ENCODE data around the gene KIAA1614.
"Not testable (repeated sequence)": the region's sequence is repeated elsewhere in the genome, so short reads cannot be mapped to it uniquely, and the experiment has no call there.

KIAA1614 gene

DNA sequence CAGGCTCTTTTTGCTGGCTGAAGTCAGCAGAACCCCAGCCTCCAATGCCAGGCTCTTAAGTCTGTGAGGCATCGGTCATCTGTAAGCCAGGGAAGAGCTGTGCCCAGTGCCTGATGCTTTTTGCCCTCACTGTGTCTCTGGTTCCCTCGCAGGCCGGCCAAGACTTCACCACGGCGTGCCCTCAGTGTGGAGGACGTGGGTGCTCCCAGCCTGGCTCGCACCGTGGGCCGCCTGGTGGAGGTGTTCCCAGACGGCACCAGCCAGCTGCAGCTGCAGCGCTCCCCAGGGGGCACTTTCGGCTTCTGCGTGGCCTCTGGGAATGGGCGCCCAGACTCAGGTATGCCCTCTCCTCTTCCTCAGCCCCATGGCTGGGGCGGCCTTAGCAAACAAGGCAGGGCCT lies 32.5 kb downstream of the KIAA1614 start:
- DNase-seq (ENCODE audit: low read depth, low spot score) = no peak

DNA sequence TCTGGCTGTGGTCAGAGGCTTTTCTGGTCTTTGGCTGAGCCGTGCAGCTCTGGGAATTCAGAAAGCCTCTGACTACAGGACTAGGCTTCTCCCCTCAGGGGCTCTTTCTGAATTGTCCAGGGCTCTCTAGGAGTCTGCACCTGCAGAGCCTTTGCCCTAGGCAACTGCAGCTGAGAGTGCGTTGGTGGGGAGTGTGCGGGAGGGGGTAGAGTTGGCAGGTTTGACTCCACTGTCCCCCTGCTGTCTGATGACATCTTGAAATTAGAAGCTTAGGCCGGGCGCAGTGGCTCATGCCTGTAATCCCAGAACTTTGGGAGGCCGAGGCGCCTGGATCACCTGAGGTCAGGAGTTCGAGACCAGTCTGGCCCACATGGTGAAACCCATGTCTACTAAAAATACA lies 32.9 kb downstream of the KIAA1614 start:
- DNase-seq (ENCODE audit: low read depth, low spot score) = no peak

DNA sequence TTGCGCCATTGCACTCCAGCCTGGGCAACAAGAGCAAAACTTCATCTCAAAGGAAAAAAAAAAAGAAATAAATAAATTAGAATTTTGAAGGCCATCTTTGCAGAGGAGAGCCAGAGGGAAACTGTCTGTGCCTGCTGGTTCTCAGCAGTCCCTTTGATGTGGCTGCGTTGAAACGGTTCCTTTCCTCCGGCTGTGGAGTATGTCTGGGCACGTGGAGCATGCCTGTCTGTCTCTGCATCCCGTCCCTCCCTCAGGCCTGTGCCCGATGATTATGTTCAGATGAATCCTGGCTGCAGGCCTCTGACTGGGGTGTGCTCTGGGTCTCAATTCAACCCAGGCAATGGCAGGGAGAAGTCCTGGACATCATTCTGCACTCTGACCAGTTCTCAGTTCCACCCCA lies 33.4 kb downstream of the KIAA1614 start:
- no peak for DNase-seq (ENCODE audit: low read depth, low spot score)

DNA sequence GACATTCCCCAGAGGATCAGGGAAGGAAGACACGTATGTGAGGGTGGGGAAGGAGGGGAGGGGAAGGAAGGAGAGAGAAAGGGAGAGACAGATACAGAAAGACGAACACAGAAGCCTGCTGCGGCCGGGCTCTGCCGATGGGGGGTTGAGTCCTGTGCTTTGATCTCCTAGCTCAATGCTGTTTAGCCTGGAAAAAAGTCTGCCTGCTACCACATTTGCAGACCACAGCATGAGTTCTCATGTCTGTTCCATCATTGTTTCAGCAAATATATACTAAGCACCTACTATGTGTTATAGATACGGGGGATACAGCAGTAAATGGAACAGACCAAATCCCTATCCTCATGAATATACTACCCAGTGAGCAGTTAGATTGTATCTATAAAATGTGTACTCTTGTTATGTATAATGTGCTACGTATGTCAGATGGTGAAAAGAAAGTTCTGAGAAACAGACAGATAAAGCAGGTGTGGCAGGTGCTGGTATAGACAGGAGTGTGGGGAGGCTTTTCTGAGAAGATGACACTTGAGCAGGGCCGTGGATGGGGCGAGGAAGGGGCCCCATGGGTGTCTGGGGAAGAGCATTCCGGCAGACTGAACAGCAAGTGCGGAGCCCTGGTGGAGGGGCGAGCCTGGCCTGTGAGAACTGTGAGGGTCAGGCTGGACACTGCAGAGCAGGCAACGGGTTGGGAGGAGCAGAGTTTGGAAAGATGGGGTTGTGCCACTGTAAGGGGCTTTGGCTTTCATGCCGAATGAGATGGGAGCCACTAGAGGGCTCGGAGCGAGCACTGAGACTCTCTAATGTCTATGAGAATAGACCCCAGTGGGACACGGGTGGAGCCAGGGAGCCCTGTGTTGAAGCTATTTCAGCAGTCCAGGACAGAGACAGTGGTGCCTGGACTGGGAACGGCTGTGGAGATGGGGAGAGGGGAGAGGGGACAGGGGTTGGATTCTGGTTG lies 34.1 kb downstream of the KIAA1614 start:
- DNase-seq (ENCODE audit: low read depth, low spot score) = no peak

DNA sequence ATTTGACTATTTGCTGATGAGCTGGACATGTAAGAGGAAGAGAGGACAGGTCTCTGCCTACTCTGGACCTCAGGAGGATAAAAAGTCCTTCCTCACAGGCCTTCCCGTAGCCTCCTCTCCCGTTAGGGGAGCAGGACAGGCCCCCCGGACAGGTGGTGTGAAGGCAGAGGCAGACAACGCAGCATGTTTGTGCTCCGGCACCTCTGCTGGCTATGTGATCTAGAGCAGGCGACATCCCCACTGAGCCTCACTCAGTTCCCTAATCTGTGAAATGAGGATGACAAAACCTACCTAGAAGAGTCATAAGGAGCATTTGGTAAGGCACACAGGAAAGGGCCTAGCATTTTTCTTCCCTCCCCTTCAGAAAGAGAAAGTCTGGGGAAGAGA lies 34.8 kb downstream of the KIAA1614 start:
- DNase-seq (ENCODE audit: low read depth, low spot score) = no peak

DNA sequence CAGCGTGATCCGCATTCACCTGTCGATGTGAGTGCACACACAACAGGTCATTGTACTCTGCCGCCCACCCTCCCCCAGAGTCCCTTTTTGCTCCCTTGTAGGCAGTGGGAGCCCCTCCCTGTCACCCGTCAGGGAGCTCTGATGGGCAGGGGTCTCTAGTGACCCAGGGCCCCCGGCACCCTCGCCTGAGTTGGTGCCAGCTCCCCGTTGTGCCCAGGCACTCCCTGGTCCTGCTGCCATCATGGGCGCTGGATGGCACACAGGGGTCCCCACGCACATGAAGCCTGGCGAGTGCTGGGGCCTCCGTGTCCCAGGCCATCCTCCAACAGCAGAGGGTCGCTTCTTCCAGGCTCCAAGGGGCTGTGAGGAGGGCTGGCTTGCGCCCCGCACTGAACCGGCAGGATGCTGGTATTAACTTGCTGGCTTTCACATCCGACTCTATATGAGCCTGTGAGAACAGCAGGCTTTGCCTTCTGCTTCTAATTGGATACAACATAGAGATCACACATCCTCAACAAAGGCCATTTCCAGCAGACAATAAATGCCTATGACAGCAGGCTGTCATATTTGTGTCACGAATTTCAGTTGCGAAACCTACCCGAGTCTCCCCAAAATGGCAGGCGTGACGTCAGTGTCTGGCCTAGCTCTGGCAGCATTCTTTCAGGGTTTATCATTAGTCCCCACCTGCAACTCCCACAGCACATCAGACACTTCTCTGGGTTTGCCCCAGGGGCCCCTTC lies 35.4 kb downstream of the KIAA1614 start:
- no peak for DNase-seq (ENCODE audit: low read depth, low spot score)

DNA sequence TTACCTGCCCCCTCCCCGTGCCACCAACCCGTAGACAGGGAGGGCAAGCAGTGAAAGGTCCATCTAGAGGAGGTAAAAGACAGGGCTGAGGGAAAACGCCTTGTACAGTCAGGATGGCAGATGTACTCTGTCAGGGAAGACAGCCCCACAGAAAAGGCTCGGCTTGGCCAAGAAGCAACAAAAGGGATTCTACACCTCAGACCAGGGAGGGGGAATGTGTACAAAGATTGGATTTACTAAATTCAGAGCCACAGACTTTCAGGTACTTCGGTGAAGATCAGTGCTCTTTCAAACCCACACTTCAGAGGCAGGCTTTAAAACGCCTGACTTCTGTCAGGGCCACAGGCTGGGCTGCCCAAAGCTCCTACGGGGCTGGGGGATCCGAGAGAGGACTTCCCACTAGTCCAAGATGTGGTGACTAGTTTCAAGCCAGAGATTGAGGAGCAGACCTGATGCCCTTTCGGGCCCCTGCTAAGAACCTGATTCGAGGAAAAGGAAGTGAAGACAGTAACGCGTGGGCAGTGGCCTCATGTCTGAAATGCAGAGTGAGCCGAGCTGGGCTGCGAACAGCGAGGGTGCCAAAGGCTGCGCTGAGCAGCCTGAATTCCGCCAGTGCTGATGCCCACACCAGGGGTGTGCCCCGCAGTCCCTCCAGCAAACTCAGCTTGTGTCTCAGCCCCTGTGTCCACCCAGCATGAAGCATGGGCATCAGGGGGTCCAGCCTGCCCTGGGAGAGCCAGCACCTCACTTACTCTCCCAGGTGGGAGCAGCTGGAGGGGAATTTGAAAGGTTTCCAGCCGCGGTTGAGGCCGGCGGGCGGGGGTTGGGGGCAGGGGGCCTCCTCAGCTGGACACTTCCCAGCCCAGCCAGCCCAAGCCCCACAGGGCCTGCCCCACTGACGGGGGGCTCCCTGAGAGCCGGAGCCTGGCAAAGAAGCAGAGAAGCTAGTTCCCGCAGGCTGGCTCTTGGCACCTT lies 36.2 kb downstream of the KIAA1614 start:
- no peak for DNase-seq (ENCODE audit: low read depth, low spot score)

DNA sequence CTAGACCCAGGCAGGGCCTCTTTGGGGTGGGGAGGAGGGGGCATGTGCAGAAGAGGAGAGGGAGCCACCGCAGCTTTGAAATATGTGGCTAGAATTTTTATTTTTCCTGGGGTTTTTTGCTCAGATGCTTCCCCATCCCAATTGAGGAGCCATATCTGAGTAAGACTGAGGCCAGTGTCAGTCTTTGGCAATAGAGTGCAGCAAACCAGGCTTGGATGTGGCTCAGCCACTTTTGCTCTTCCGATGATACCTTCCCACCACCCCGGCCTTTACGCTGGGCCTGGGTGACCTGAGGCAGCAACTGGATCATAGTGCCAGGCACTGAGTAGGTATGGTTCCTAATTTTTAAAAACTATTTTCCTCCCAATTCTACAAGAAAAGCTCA lies 36.9 kb downstream of the KIAA1614 start:
- no peak for DNase-seq (ENCODE audit: low read depth, low spot score)

DNA sequence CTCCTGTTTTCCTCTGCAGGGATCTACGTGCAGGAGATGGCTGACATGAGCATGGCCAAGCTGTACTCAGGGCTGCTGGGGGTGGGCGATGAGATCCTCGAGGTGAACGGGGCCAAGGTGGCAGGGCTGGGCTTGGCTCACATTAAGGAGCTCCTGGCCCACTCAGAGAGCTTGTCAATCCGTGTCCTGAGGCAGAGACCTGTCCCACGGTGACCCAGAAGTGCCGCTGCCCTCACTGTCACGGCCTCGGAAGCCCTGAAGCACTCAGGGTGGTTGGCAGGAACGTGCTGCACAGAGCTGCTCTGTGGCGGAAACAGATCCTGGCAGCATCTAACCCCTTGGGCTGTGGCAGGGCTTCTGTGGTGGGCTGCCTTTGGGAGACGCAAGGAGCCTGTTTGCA lies 37.6 kb downstream of the KIAA1614 start:
- DNase-seq (ENCODE audit: low read depth, low spot score) = no peak

DNA sequence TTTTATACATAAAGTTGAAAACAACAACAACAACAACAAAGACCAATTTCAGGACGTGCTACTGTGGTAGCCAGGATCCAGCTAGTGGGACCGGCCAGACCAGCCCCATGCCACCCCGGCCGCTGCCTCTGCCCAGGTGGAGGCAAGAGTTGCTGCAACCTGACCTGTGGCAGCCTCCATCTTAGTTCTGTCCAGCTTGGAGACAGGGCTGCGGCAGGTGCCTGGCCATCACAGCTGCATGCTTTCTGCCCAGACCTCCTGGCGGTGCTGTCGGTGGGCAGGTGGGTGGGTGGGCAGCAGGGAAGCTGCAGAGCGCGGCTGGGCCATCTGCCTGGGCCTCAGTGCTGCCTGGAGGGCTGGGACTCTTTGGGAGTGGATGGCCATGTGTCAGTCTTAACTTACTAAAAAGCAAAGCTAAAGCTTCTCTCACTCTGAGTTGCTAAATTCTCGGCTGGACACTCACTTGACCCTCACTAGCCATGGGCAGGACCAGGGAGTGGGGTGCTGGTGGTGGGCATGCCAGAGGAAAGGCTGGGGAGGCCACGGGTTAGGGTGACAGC lies 38.6 kb downstream of the KIAA1614 start:
- DNase-seq (ENCODE audit: low read depth, low spot score) = no peak

DNA sequence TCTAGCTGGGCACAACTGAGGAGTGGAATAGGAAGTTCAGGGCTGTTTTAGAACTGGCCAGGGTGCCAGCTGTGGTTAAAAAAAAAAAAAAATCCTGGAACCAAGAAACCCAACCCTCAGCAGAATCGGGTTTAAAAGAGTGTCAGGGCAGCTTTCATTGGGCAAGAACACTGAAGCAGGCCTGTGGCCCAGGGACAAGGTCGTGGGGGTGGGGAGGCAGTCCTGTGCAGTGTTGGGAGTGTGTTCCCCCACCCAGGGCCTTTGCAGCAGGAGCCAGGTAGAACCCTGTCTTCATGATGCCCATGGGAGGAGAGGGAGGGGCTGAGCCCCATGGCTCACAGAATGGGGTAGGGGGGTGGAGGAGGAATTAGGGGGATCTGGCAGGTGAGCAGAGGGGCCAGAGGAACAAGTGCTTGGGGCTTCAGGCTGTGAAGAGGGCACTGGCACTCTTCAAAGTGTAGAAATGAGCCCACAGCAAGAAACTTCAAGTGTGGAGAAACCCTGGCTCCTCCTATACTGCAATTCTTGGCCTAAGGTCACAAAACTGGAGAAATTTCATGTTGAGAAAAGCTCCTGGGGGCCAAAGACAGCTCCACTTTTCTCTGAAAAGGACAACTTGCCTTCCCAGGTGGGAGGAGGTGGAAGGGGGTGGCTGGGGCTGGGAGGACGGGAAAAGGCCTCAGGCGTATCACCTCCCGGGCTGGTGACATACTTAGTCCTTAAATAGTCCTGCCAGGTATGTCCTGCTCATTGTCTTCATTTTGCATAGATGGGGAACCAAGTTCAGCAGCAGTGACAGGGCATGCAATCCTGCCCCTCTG lies 39.3 kb downstream of the KIAA1614 start:
- DNase-seq (ENCODE audit: low read depth, low spot score) = no peak

DNA sequence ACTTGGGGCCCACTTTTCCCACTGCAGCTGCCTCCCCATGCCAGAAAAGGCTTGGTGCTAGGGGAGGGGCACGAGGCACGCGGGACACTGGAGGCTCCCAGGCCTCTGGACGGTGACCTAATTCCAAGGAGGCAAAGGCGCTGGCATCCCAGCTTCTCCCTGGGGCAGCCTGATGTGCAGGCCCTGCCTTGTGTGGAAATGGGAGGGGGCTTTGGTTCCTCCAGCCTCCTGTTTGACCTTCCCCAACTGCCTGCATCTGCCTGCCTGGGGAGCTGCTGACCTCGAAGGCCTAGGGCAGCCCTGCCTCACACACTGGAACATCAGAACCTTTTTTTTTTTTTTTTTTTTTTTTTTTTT lies 39.9 kb downstream of the KIAA1614 start:
- DNase-seq (ENCODE audit: low read depth, low spot score) = no peak

DNA sequence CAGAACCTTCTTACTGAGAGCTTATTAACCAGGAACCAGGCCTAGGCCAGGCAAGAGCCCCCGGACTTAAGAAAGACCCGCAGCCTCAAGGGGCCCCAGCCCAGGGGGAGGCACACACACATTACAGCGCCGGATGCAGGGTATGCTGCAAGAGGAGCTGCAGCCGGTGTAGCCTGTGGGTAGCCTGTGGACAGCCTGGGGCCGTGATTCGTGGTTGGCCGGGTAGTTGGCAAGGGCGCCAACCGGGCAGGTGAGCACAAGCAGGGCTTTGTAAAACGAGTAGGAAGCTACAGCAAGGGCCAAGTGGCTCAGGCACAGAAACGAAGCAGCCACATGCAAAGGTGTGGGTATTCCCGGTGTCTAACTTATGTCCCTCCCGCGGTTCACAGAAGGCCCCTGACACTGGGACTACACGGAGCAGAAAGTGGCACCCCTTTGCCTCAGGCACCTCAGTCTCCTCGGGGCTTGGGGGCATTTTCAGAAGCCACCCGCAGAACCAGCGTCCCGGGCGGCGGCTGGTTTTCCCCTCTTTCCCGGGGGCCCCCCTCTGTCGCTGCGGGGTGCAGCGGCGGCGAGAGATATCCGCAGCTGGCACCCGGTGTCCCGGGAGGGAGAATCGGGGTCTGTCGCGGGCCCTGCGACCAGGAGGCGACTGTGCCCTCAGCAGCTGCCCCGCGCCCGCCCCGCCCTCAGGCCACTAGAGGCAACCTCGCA lies 40.8 kb downstream of the KIAA1614 start:
- no peak for DNase-seq (ENCODE audit: low read depth, low spot score)

DNA sequence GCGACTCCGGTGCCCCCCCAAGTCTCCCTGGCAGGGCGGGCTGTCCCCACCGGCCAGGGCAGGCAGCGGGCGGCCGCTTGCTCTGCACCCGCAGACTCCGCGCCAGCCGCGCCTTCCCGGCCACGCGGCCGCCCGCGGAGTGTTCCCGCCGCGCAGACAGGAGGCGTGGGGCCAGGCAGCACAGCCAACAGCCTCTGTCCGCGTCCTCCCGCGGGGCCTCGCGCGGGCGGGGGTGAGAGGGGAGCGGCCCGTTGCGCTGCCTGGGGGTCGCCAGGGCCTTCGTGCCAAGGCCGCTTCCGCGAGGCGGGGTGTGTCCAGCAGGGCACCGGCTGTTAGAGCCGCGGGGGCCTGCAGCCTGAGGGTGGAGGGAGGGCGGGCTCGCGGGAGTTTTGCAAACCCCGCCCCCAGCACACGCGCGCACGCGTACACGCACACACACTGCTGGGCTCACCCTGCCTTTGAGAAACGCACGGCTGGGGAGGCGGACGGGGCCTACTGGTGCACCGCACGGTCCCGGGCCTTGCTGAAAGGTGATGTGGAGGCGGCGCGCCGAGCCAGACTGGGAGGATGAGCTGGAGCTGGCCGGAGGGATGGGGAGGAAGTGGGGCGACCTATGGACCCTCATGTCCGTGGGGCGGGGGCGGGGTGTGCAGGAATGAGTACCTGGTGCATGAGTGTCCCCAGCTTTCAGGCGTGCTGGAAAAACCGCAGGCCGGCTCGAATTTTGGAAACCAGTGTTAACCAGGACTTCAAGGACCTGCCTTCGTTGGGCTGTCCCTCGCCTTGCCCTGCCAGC lies 41.5 kb downstream of the KIAA1614 start:
- DNase-seq (ENCODE audit: low read depth, low spot score) = no peak

DNA sequence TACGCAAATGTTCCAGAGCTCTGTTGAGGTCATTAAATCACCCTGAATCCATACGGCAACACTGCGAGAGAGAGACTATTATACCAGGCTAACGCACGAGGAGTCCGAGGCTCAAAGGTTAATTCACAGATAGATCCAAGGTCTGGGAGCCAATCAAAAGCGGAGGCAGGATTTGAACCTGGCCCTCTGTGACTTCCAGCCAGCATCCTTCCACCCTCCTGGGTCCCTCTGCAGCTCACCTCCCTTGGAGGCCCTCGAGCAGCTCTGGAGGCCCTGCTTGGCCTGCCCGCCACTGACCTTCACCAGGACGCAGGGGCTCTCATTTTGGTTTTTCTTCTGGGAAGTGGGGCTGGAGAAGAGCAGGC lies 42.1 kb downstream of the KIAA1614 start:
- no peak for DNase-seq (ENCODE audit: low read depth, low spot score)

DNA sequence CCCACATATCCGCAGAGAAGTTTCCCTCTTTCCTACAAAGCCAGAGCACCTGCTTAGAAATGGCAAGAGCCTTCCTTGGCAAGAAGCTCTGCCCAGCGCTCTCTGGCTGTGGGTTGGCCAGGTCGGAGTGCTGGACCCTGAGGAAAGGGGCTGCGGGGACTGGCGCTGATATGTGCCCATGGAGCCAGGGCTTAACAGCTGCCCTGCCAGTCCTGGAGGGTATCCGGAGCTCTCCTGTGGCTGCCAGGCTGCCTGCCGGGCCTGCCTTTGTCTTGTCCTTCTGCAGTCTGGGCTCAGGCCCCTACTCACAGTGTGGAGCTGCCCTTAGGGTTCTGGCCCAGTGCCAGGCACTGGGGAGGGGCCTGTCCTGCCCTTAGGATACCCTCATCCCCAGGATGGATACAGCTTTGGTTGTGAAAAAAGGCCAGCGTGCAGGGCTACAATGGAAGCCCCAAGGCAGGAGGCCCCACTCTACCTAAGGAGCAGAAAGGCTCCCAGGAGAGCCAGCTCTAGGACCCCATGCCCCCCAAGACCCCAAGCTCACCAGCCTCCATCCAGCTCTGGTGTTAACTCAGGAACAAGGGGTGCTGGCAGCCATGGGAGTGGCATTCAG lies 43.4 kb downstream of the KIAA1614 start:
- no peak for DNase-seq (ENCODE audit: low read depth, low spot score)

DNA sequence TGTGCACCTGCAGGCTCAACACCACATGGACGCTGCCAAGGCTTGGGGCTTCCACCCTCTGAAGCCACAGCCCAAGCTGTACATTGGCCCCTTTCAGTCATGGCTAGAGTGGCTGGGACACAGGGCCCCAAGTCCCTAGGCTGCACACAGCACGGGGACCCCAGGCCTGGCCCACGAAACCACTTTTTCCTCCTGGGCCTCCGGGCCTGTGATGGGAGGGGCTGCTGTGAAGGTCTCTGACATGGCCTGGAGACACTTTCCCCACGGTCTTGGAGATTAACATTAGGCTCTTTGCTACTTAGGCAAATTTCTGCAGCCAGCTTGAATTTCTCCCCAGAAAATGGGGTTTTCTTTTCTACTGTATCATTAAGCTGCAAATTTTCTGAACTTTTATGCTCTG lies 46.9 kb downstream of the KIAA1614 start:
- DNase-seq (ENCODE audit: low read depth, low spot score) = not testable (repeated sequence)

DNA sequence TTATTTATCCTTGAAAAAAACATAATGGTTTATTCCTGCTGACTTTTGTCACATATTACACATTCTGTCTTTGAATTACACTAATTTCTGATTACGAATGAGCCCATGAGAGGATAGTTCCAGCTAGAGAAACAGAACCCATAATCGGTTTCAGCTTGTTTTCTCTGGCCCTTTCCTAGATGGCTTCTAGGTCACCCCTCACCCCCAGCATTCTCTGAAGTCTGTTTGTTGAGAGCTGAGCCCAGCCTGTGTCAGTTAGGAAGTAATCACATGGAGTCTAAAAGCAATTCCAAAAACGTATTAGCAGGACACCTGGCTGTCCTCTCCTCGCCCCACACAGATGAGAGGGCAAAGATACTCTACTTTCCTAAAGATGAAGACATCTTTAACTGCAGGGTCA lies 48.9 kb downstream of the KIAA1614 start:
- DNase-seq (ENCODE audit: low read depth, low spot score) = no peak

DNA sequence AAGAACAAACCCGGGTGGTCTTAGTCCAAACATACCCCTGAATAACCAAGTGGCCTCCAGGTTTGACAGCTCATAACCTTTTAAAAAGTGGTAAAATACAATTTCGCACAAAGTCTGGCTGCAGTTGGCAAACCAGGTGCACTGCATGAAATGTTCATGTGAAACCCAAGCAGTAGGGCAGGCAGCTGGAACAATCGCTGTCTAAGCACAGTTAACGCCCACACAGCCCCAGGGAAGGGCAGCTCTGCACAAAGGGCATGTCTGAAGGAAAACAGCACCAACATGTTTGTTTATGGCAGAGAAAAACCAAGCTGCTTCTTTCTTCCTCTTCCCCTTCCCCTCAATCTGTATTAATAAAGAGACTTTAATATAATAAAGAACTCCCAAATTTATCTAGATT lies 49.5 kb downstream of the KIAA1614 start:
- DNase-seq (ENCODE audit: low read depth, low spot score) = no peak

Data from iPS DF 19.7 (cell line).